Retinal pigment epithelial cell (primary cell): Measurements from ENCODE around the gene ADAMTS14.

ENCODE experiments used
- DNase-seq: peaks from one replicate; pipeline ENCODE4 v3.0.0-alpha.2; 2010; ENCODE audit warnings: low read depth
- H3K4me3 ChIP-seq: 2 replicates; pipeline ENCODE4 v1.5.1; 2011; ENCODE audit warnings: mild to moderate bottlenecking, low read length, control low read depth, moderate library complexity
- CTCF ChIP-seq: conservative IDR thresholded peaks from 2 replicates; pipeline ENCODE4 v1.5.1; 2011; ENCODE audit warnings: low read depth, low read length, control low read depth, inconsistent platforms

Gene ADAMTS14

GRCh38 chr10:70678757-70679489 lies 6.6 kb downstream of the ADAMTS14 start:
- no peak for TF ChIP-seq CTCF
- DNase-seq, result no peak
- no peak overlapping the region for H3K4me3 ChIP-seq

GRCh38 chr10:70679498-70679897 lies 7.2 kb downstream of the ADAMTS14 start:
- no peak for DNase-seq
- TF ChIP-seq CTCF, result no peak

GRCh38 chr10:70680899-70681730 lies 8.8 kb downstream of the ADAMTS14 start:
- no peak overlapping the region for H3K4me3 ChIP-seq
- DNase-seq, result no peak
- TF ChIP-seq CTCF, result no peak

More at GRCh38 chr10:70679498-70679897, 7.2 kb downstream of the ADAMTS14 start:
- H3K4me3 ChIP-seq, result no peak overlapping the region

GRCh38 chr10:70681731-70682005 lies 9.4 kb downstream of the ADAMTS14 start:
- H3K4me3 ChIP-seq, result no peak overlapping the region
- DNase-seq, result no peak
- TF ChIP-seq CTCF, result no peak

GRCh38 chr10:70682920-70683600 lies 10.8 kb downstream of the ADAMTS14 start:
- no peak for TF ChIP-seq CTCF
- no peak for DNase-seq
- no peak overlapping the region for H3K4me3 ChIP-seq

- no peak for TF ChIP-seq CTCF
- H3K4me3 ChIP-seq, result no peak overlapping the region
- DNase-seq, result no peak
These were observed 11.3 kb downstream of the ADAMTS14 start for GRCh38 chr10:70683601-70683934.
